ENCODE data around the gene NEK10. TPM values are rescaled to one million over a fixed set of nuclear protein-coding genes. Genes with fewer than 3 reads are reported as not detected.

The NEK10 gene
- total and polyA plus RNA-seq, 9 donors = 0.41 to 33.4 (median 1.1) TPM

- H3K4me1 ChIP-seq (ENCODE audit: insufficient read depth) = no peaks in the 10 kb centered on the region
- TF ChIP-seq EP300 (IDR thresholded peaks at IDR 0.05) (no peak), POLR2A (IDR thresholded peaks at IDR 0.05) (no peak)
- no peak overlapping the region for H3K27ac ChIP-seq
- H3K36me3 ChIP-seq = no peaks in the 10 kb centered on the region
- H3K27me3 ChIP-seq = no peaks in the 10 kb centered on the region
- DNase-seq = no peak
- no peaks in the 10 kb centered on the region for H3K9me3 ChIP-seq
- H3K4me3 ChIP-seq = no peak overlapping the region
- intact Hi-C loops (cut with DNase I) = no loop called here
- WGBS, 3 donors = 47 to 68% (median 51%) methylated on average over 1 of the region's 1 CpG
These were observed 147.8 kb downstream of the NEK10 start for GRCh38 chr3:27221264-27221932.

- DNase-seq = no peak
- Histone ChIP-seq H3K27me3 (no peaks in the 10 kb centered on the region), H3K27ac (no peak overlapping the region), H3K4me3 (no peak overlapping the region), H3K36me3 (no peaks in the 10 kb centered on the region), H3K4me1 (ENCODE audit: insufficient read depth) (no peaks in the 10 kb centered on the region), H3K9me3 (no peaks in the 10 kb centered on the region)
- TF ChIP-seq CTCF (IDR thresholded peaks at IDR 0.05) = no peak
- no peak for TF ChIP-seq POLR2A (IDR thresholded peaks at IDR 0.05)
- TF ChIP-seq EP300 (IDR thresholded peaks at IDR 0.05) = no peak
- intact Hi-C loops (cut with DNase I) = no loop called here
These were observed 149.0 kb downstream of the NEK10 start for GRCh38 chr3:27220166-27220565.

- H3K27ac ChIP-seq = no peak overlapping the region
- no peaks in the 10 kb centered on the region for H3K36me3 ChIP-seq
- DNase-seq = no peak
- no peaks in the 10 kb centered on the region for H3K4me1 ChIP-seq (ENCODE audit: insufficient read depth)
- H3K27me3 ChIP-seq = no peaks in the 10 kb centered on the region
- H3K4me3 ChIP-seq = no peak overlapping the region
- no peaks in the 10 kb centered on the region for H3K9me3 ChIP-seq
- TF ChIP-seq POLR2A (IDR thresholded peaks at IDR 0.05) = no peak
- no peak for TF ChIP-seq EP300 (IDR thresholded peaks at IDR 0.05)
- no peak for TF ChIP-seq CTCF (IDR thresholded peaks at IDR 0.05)
- intact Hi-C loops (cut with DNase I) = no loop called here
- WGBS, 3 donors = 93 to 100% (median 98%) methylated on average over 1 of the region's 1 CpG
These were observed 149.9 kb downstream of the NEK10 start for GRCh38 chr3:27219127-27219845.

GRCh38 chr3:27216955-27217552, 152.1 kb downstream of the NEK10 start:
- no peaks in the 10 kb centered on the region for H3K36me3 ChIP-seq
- no peaks in the 10 kb centered on the region for H3K9me3 ChIP-seq
- no peaks in the 10 kb centered on the region for H3K27me3 ChIP-seq
- no peak overlapping the region for H3K27ac ChIP-seq
- no peak overlapping the region for H3K4me3 ChIP-seq
- TF ChIP-seq EP300 (IDR thresholded peaks at IDR 0.05) (no peak), POLR2A (IDR thresholded peaks at IDR 0.05) (no peak), CTCF (IDR thresholded peaks at IDR 0.05) (no peak)
- H3K4me1 ChIP-seq (ENCODE audit: insufficient read depth) = no peaks in the 10 kb centered on the region
- DNase-seq = no peak
- 93 to 95% (median 94%) methylated on average over 5 of the region's 5 CpGs for WGBS, 3 donors
- intact Hi-C loops (cut with DNase I) = no loop called here

Measured in ovary (tissue), 9 donors.